Measurements from ENCODE around the gene SCN1A.

DNA sequence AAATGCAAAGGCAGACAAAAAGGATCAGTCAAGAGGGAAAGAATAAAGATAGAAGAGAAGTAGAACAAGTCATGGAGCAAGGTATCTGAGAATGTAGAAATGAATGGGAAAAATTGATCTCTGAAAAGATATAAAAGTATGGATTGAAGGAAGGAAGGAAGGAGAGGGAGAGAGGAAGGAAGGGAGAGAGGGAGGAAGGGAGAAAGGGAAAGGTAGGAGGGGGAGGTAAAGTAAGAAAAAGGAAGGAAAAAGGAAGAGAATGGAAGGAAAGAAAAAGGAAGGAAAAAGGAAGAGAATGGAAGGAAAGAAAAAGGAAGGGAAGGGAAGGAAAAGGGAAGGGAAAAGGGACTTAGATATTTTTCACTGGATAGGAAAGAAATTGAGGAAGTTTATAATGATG, 142.7 kb downstream of the SCN1A start:
- TF ChIP-seq CREM (CRISPR knock-in tag; IDR thresholded peaks at IDR 0.05) (no peak), JUN (CRISPR knock-in tag; IDR thresholded peaks at IDR 0.05) (no peak), ZNF416 (CRISPR knock-in tag; IDR thresholded peaks at IDR 0.05) (no peak), TEAD4 (CRISPR knock-in tag; IDR thresholded peaks at IDR 0.05) (no peak), ELF4 (CRISPR knock-in tag; IDR thresholded peaks at IDR 0.05; ENCODE audit: low read depth) (no peak), GRHL2 (CRISPR knock-in tag; IDR thresholded peaks at IDR 0.05; ENCODE audit: insufficient replicate concordance, severe bottlenecking) (no peak), ZNF232 (CRISPR knock-in tag; IDR thresholded peaks at IDR 0.05) (no peak), KAT7 (CRISPR knock-in tag; IDR thresholded peaks at IDR 0.05; ENCODE audit: borderline replicate concordance) (no peak)
- TF ChIP-seq, protein P1, sequence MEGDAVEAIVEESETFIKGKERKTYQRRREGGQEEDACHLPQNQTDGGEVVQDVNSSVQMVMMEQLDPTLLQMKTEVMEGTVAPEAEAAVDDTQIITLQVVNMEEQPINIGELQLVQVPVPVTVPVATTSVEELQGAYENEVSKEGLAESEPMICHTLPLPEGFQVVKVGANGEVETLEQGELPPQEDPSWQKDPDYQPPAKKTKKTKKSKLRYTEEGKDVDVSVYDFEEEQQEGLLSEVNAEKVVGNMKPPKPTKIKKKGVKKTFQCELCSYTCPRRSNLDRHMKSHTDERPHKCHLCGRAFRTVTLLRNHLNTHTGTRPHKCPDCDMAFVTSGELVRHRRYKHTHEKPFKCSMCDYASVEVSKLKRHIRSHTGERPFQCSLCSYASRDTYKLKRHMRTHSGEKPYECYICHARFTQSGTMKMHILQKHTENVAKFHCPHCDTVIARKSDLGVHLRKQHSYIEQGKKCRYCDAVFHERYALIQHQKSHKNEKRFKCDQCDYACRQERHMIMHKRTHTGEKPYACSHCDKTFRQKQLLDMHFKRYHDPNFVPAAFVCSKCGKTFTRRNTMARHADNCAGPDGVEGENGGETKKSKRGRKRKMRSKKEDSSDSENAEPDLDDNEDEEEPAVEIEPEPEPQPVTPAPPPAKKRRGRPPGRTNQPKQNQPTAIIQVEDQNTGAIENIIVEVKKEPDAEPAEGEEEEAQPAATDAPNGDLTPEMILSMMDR (IDR thresholded peaks at IDR 0.05) = no peak
- TF ChIP-seq, protein P2, sequence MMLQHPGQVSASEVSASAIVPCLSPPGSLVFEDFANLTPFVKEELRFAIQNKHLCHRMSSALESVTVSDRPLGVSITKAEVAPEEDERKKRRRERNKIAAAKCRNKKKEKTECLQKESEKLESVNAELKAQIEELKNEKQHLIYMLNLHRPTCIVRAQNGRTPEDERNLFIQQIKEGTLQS (CRISPR knock-in tag; conservative IDR thresholded peaks at IDR 0.05) = no peak
- TF ChIP-seq, protein P3, sequence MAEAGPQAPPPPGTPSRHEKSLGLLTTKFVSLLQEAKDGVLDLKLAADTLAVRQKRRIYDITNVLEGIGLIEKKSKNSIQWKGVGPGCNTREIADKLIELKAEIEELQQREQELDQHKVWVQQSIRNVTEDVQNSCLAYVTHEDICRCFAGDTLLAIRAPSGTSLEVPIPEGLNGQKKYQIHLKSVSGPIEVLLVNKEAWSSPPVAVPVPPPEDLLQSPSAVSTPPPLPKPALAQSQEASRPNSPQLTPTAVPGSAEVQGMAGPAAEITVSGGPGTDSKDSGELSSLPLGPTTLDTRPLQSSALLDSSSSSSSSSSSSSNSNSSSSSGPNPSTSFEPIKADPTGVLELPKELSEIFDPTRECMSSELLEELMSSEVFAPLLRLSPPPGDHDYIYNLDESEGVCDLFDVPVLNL (CRISPR knock-in tag; IDR thresholded peaks at IDR 0.05; ENCODE audit: borderline replicate concordance, low read depth) = no peak
- TF ChIP-seq, protein P4, sequence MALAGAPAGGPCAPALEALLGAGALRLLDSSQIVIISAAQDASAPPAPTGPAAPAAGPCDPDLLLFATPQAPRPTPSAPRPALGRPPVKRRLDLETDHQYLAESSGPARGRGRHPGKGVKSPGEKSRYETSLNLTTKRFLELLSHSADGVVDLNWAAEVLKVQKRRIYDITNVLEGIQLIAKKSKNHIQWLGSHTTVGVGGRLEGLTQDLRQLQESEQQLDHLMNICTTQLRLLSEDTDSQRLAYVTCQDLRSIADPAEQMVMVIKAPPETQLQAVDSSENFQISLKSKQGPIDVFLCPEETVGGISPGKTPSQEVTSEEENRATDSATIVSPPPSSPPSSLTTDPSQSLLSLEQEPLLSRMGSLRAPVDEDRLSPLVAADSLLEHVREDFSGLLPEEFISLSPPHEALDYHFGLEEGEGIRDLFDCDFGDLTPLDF (CRISPR knock-in tag; IDR thresholded peaks at IDR 0.05) = no peak
- TF ChIP-seq, protein P5, sequence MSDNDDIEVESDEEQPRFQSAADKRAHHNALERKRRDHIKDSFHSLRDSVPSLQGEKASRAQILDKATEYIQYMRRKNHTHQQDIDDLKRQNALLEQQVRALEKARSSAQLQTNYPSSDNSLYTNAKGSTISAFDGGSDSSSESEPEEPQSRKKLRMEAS (CRISPR knock-in tag; IDR thresholded peaks at IDR 0.05) = no peak

Measured in WTC11 (cell line).